ENCODE data around the gene PARP4. TPM values are rescaled to one million over a fixed set of nuclear protein-coding genes. Genes with fewer than 3 reads are reported as not detected.
"Not testable (repeated sequence)": the region's sequence is repeated elsewhere in the genome, so short reads cannot be mapped to it uniquely, and the experiment has no call there.

Gene PARP4
- total and polyA plus RNA-seq, 2 of the 4 experiments (the other 2 are of a cell fraction), result 31.7 to 50.2 TPM

- Histone ChIP-seq H3K9ac (ENCODE audit: low read depth, low read length) (no peak overlapping the region), H2AFZ (replicated peaks; ENCODE audit: low read length, poor library complexity) (no peak overlapping the region), H3K56ac (ENCODE audit: extremely low read depth, insufficient read depth, low read length) (no peak overlapping the region), H3K27ac (ENCODE audit: insufficient read depth, low read length) (no peak overlapping the region), H3K79me1 (ENCODE audit: low read depth in 1 of 2, low read length in 2 of 2) (no peaks in the 10 kb centered on the region), H3K23ac (ENCODE audit: low read depth, low read length) (no peak overlapping the region), H4K5ac (ENCODE audit: low read depth, low read length) (no peak overlapping the region), H3K4ac (ENCODE audit: low read depth, low read length) (no peak overlapping the region), H2BK120ac (ENCODE audit: low read depth, low read length) (no peak overlapping the region), H3K4me2 (ENCODE audit: low read depth, low read length) (no peak overlapping the region), H2AK9ac (replicated peaks; ENCODE audit: low read depth, low read length, poor library complexity) (no peak overlapping the region), H3K27me3 (ENCODE audit: control insufficient read depth, insufficient read depth, low read length) (no peaks in the 10 kb centered on the region), H3K4me3 (ENCODE audit: insufficient read depth, low read depth, low read length) (no peak overlapping the region), H3K4me1 (ENCODE audit: control insufficient read depth, insufficient read depth, low read length) (no peaks in the 10 kb centered on the region), H2BK20ac (ENCODE audit: low read depth, low read length) (no peak overlapping the region), H3K36me3 (ENCODE audit: control insufficient read depth, insufficient read depth, low read length) (peaks cover 26% of the 10 kb centered on the region), H4K91ac (ENCODE audit: insufficient read depth, low read depth, low read length) (no peak overlapping the region), H2BK5ac (ENCODE audit: low read depth, low read length, poor library complexity, severe bottlenecking) (no peak overlapping the region), H4K20me1 (ENCODE audit: insufficient read depth, low read length) (no peaks in the 10 kb centered on the region), H3K9me3 (ENCODE audit: control insufficient read depth, insufficient read depth, low read length) (no peaks in the 10 kb centered on the region), H2AK5ac (ENCODE audit: low read depth, low read length) (no peak overlapping the region), H3K9me1 (ENCODE audit: insufficient read depth, low read length) (no peaks in the 10 kb centered on the region), H2BK15ac (ENCODE audit: low read depth, low read length) (no peak overlapping the region), H3K18ac (ENCODE audit: low read depth, low read length) (no peak overlapping the region), H3K14ac (replicated peaks; ENCODE audit: low read depth, low read length) (no peak overlapping the region), H4K8ac (ENCODE audit: low read depth in 2 of 2, low read length in 2 of 2) (no peak overlapping the region)
- ATAC-seq (ENCODE audit: low read depth) (no peak), DNase-seq (no peak)
- intact Hi-C loops (cut with micrococcal nuclease), result no loop called here
- ChIA-PET POLR2A (ENCODE audit: unreplicated experiment) (no interaction called here), CTCF (interaction anchor here (0.7 kb wide), 1 partner anchor 15 kb away, joined by 5 read pairs; no protein-coding TSS in a partner anchor)
- dilution Hi-C loops (cut with HindIII; ENCODE audit: low sequenced_read_pairs, unreplicated experiment), result no loop called here
- WGBS, 2 experiments (ENCODE audit: extremely low coverage in 2 of 2, insufficient read length in 1 of 2), result no CpG with 5 or more reads among the region's 4 CpGs
- BruUV-seq (replicated peaks), result no TSS peak
- in situ Hi-C loops (cut with MboI; ENCODE audit: low sequenced_read_pairs), result no loop called here
- TF ChIP-seq USF2 (IDR thresholded peaks at IDR 0.05; ENCODE audit: low read depth, low read length), result no peak
- no peak for TF ChIP-seq SMC3 (IDR thresholded peaks at IDR 0.05; ENCODE audit: low read depth, low read length)
- no peak for TF ChIP-seq MXI1 (IDR thresholded peaks at IDR 0.05; ENCODE audit: borderline replicate concordance, low read depth, low read length)
- TF ChIP-seq CTCF (conservative IDR thresholded peaks at IDR 0.05; ENCODE audit: low read depth, low read length), result no peak
- no peak for TF ChIP-seq MAZ (IDR thresholded peaks at IDR 0.05; ENCODE audit: borderline replicate concordance, low read depth, low read length)
- TF ChIP-seq NFE2L2 (IDR thresholded peaks at IDR 0.05; ENCODE audit: low read depth, low read length), result no peak
Measured at GRCh38 chr13:24443366-24443765, 69.2 kb downstream of the PARP4 start.

GRCh38 chr13:24426045-24426444 is 86.5 kb downstream of the PARP4 start:
- H3K4ac ChIP-seq (ENCODE audit: low read depth, low read length); H3K79me1 ChIP-seq (ENCODE audit: low read depth in 1 of 2, low read length in 2 of 2); H2AFZ ChIP-seq (replicated peaks; ENCODE audit: low read length, poor library complexity); H4K5ac ChIP-seq (ENCODE audit: low read depth, low read length); H3K14ac ChIP-seq (replicated peaks; ENCODE audit: low read depth, low read length); H3K4me2 ChIP-seq (ENCODE audit: low read depth, low read length); POLR2A ChIA-PET (ENCODE audit: unreplicated experiment); H4K91ac ChIP-seq (ENCODE audit: insufficient read depth, low read depth, low read length); H3K9me3 ChIP-seq (ENCODE audit: control insufficient read depth, insufficient read depth, low read length); H3K9me1 ChIP-seq (ENCODE audit: insufficient read depth, low read length); H3K9ac ChIP-seq (ENCODE audit: low read depth, low read length); H3K4me1 ChIP-seq (ENCODE audit: control insufficient read depth, insufficient read depth, low read length); H2BK20ac ChIP-seq (ENCODE audit: low read depth, low read length); H3K18ac ChIP-seq (ENCODE audit: low read depth, low read length); H3K4me3 ChIP-seq (ENCODE audit: insufficient read depth, low read depth, low read length); H3K23ac ChIP-seq (ENCODE audit: low read depth, low read length); ATAC-seq (ENCODE audit: low read depth); H2BK5ac ChIP-seq (ENCODE audit: low read depth, low read length, poor library complexity, severe bottlenecking); CTCF ChIA-PET; BruUV-seq (replicated peaks); H2BK15ac ChIP-seq (ENCODE audit: low read depth, low read length); DNase-seq; H4K20me1 ChIP-seq (ENCODE audit: insufficient read depth, low read length); H2BK120ac ChIP-seq (ENCODE audit: low read depth, low read length); H2AK5ac ChIP-seq (ENCODE audit: low read depth, low read length); H4K8ac ChIP-seq (ENCODE audit: low read depth in 2 of 2, low read length in 2 of 2); H3K56ac ChIP-seq (ENCODE audit: extremely low read depth, insufficient read depth, low read length); H3K27me3 ChIP-seq (ENCODE audit: control insufficient read depth, insufficient read depth, low read length); H3K27ac ChIP-seq (ENCODE audit: insufficient read depth, low read length); in situ Hi-C loops (cut with MboI; ENCODE audit: low sequenced_read_pairs); intact Hi-C loops (cut with micrococcal nuclease); dilution Hi-C loops (cut with HindIII; ENCODE audit: low sequenced_read_pairs, unreplicated experiment); H2AK9ac ChIP-seq (replicated peaks; ENCODE audit: low read depth, low read length, poor library complexity): not testable (repeated sequence)
- H3K36me3 ChIP-seq (ENCODE audit: control insufficient read depth, insufficient read depth, low read length), result peaks cover 17% of the 10 kb centered on the region
- WGBS, 2 experiments (ENCODE audit: extremely low coverage in 2 of 2, insufficient read length in 1 of 2), result no CpG with 5 or more reads among the region's 3 CpGs

Measured in IMR-90 (cell line).